Glutamatergic neuron (in vitro differentiated cells): ENCODE measurements around the gene JPH3. TPM values are rescaled to one million over a fixed set of nuclear protein-coding genes. Genes with fewer than 3 reads are reported as not detected.
A peak's percentile ranks its signal among the peaks of the same experiment; 100 is the strongest.

Source experiments
- DNase-seq: peaks from one replicate; pipeline ENCODE4 v3.0.0; 2022
- H3K27ac Mint-ChIP-seq: one replicate; pipeline ENCODE4 v1.8.0; 2020; ENCODE audit warnings: mild to moderate bottlenecking, mixed read lengths, inconsistent platforms; ENCODE audit not compliant: unreplicated experiment
- H3K27me3 Mint-ChIP-seq: one replicate; pipeline ENCODE4 v1.8.0; 2020; ENCODE audit warnings: mild to moderate bottlenecking, moderate library complexity, mixed read lengths, inconsistent platforms; ENCODE audit not compliant: unreplicated experiment
- H3K36me3 Mint-ChIP-seq: one replicate; pipeline ENCODE4 v1.8.0; 2020; ENCODE audit warnings: mild to moderate bottlenecking, mixed read lengths, inconsistent platforms; ENCODE audit not compliant: unreplicated experiment
- H3K4me1 Mint-ChIP-seq: one replicate; pipeline ENCODE4 v1.8.0; 2020; ENCODE audit warnings: mild to moderate bottlenecking, low read depth, mixed read lengths, inconsistent platforms; ENCODE audit not compliant: unreplicated experiment
- H3K4me3 Mint-ChIP-seq: one replicate; pipeline ENCODE4 v1.8.0; 2020; ENCODE audit warnings: mild to moderate bottlenecking, mixed read lengths, inconsistent platforms; ENCODE audit not compliant: unreplicated experiment
- H3K9me3 Mint-ChIP-seq: one replicate; pipeline ENCODE4 v1.8.0; 2020; ENCODE audit warnings: mild to moderate bottlenecking, moderate library complexity, mixed read lengths, inconsistent platforms; ENCODE audit not compliant: unreplicated experiment
- total RNA-seq: library from RNA; stranded (reverse); fragmentation: NEBNext Ultra II Directional; extraction: Animal tissue kit (Norgen Biotek cat#: 25700); gene quantifications from one replicate; pipeline ENCODE4 v1.2.1, GENCODE V29; 2021; ENCODE audit not compliant: unreplicated experiment
- TF ChIP-seq, protein P1 (sequence below): fragments of 200-600 bp; sonication (generic); IDR thresholded peaks from one replicate; pipeline ENCODE4 v1.5.0; 2021; ENCODE audit not compliant: partially characterized antibody, unreplicated experiment

Gene JPH3
- total RNA-seq, 1 donor from 2014 or later, result 10.5 TPM

DNA sequence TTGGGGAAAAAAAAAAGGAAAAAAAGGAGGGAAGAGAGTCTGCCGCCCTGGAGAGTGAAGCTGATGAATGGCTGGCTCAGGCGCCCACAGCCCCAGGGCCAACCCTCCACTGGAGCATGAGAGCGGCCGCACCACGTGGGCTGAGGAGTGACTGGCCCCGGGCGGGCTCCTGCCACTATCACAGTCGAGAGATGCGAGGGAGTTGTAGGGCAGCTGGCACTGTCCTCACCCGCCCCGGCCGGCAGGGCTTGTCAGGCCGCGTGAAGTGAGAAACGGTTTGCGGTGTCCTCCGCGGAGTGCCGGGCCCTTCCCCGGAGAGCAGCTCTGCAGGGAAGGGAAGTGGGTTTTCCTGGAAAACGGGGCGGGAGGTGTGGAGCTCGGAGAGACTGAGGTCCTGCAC is 45.9 kb downstream of the JPH3 start:
- TF ChIP-seq, protein P1, sequence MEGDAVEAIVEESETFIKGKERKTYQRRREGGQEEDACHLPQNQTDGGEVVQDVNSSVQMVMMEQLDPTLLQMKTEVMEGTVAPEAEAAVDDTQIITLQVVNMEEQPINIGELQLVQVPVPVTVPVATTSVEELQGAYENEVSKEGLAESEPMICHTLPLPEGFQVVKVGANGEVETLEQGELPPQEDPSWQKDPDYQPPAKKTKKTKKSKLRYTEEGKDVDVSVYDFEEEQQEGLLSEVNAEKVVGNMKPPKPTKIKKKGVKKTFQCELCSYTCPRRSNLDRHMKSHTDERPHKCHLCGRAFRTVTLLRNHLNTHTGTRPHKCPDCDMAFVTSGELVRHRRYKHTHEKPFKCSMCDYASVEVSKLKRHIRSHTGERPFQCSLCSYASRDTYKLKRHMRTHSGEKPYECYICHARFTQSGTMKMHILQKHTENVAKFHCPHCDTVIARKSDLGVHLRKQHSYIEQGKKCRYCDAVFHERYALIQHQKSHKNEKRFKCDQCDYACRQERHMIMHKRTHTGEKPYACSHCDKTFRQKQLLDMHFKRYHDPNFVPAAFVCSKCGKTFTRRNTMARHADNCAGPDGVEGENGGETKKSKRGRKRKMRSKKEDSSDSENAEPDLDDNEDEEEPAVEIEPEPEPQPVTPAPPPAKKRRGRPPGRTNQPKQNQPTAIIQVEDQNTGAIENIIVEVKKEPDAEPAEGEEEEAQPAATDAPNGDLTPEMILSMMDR, result no peak
- no peaks in the 10 kb centered on the region for H3K9me3 Mint-ChIP-seq
- no peaks in the 10 kb centered on the region for H3K36me3 Mint-ChIP-seq
- peaks cover 1% of the 10 kb centered on the region for H3K4me1 Mint-ChIP-seq
- H3K27me3 Mint-ChIP-seq, result no peaks in the 10 kb centered on the region
- no peak overlapping the region for H3K27ac Mint-ChIP-seq
- DNase-seq, result no peak
- H3K4me3 Mint-ChIP-seq, result no peak overlapping the region

DNA sequence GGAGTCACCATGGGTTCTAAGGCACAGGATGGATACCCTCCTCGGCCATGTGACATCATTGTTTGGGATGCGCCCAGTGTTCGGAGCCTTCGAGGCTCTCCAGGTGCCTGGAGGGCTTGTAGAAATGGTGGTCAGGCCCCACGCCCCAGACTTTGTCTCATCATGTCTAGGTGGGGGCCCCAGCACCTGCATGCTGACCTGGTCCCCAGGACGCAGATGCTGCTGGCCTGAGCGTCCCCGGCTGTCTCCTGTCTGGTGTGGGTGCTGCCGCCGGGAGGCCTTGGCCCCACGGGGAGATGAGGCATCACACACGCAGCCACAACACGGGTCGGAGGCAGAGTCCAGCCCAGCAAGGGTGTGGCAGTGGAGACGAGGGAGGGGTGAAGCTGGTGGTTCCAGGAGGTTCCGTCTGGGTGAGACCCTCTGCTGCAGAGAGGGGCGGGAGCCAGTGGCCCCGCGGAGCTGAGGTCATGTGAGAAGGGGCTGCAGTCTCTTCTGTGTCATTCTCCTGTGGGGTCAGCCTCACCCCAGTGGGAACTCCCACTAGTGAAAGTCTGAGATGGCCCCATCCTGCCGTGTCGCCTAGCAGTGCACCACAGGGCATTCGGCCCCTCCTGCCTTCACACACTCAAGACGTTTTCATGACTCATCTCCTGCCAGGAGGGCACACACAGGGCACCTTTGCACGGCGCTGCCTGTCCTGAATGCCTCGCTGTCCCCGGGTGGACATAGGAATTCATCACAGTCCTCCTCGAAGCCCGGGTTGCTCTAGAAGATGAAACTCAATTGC is 46.6 kb downstream of the JPH3 start:
- TF ChIP-seq, protein P1, result no peak
- DNase-seq, result no peak
- Mint-ChIP-seq H3K27ac (no peak overlapping the region), H3K9me3 (no peaks in the 10 kb centered on the region), H3K36me3 (no peaks in the 10 kb centered on the region), H3K4me1 (peaks cover 1% of the 10 kb centered on the region), H3K27me3 (no peaks in the 10 kb centered on the region), H3K4me3 (no peak overlapping the region)

DNA sequence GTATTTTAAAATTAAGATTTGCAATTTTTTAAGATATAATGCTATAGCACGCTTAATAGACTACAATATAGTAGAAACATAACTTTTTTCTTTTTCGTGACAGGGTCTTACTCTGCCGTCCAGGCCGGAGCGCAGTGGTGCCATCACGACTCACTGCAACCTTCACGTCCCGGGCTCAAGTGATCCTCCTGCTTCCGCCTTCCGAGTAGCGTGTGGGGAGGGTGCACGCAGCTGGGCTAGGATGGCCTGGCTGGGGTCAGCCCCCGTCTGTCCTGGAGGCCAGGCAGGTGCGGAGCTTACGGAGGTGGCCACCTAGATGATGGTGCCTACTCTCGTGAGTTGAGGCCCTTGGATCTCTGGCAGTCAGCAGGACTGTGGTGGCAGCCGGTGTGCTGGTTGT is 50.1 kb downstream of the JPH3 start:
- peaks cover 1% of the 10 kb centered on the region for H3K4me1 Mint-ChIP-seq
- H3K4me3 Mint-ChIP-seq, result no peak overlapping the region
- TF ChIP-seq, protein P1, result no peak
- H3K27me3 Mint-ChIP-seq, result peaks cover 4% of the 10 kb centered on the region
- H3K27ac Mint-ChIP-seq, result no peak overlapping the region
- H3K36me3 Mint-ChIP-seq, result no peaks in the 10 kb centered on the region
- peaks cover 2% of the 10 kb centered on the region for H3K9me3 Mint-ChIP-seq
- DNase-seq, result no peak

DNA sequence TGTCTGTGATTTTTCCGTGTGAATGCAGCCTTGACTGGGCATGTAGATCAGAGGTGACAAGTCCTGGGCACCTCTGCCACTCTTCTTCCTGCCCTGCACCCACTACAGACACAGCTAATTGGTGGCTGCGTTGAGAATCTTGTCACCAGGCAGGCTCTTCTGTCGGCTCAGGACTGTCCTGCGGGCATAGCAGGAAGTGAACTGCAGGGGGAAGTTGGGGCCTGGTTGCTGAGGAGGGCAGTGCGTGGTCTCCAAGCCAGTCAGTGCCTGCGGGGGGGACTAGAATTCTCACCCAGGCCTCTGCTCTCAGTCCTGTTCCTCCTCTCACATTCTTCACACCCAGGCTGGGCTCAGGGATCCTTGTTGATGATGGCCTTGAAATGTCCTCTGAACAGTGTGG is 50.5 kb downstream of the JPH3 start:
- Mint-ChIP-seq H3K9me3 (peaks cover 2% of the 10 kb centered on the region), H3K27ac (no peak overlapping the region), H3K4me3 (no peak overlapping the region), H3K27me3 (peaks cover 4% of the 10 kb centered on the region), H3K4me1 (peaks cover 1% of the 10 kb centered on the region), H3K36me3 (no peaks in the 10 kb centered on the region)
- TF ChIP-seq, protein P1, result no peak
- DNase-seq, result no peak

DNA sequence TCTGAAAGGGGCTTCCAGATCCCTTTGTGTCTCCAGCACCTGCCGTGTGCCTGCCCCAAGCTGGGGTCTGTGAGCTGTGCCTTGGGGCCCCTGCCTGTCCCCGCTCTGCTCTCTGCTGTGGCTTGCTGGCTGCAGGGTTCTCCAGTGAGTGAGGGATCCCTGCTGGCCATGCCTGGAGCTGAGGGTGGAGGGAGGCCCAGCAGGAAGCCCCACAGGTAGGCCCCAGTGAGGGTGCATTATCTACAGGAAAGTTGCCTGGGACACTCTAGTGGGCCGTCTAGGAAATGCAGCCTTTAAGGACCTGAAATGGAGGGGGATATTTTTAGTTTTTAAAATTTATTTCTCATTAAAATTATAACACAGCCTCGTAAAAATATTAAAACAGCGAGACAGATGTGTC is 50.9 kb downstream of the JPH3 start:
- no peak overlapping the region for H3K27ac Mint-ChIP-seq
- H3K4me3 Mint-ChIP-seq, result no peak overlapping the region
- no peaks in the 10 kb centered on the region for H3K36me3 Mint-ChIP-seq
- peaks cover 2% of the 10 kb centered on the region for H3K9me3 Mint-ChIP-seq
- H3K27me3 Mint-ChIP-seq, result peaks cover 5% of the 10 kb centered on the region
- DNase-seq, result no peak
- TF ChIP-seq, protein P1, result peak; percentile 85
- H3K4me1 Mint-ChIP-seq, result peaks cover under 1% of the 10 kb centered on the region
